HepG2 (cell line): ENCODE measurements around the gene AGO4. TPM values are rescaled to one million over a fixed set of nuclear protein-coding genes. Genes with fewer than 3 reads are reported as not detected.

Experiments used
- ASH2L ChIP-seq: fragments of 300-600, 200-600 bp; sonication (generic); IDR thresholded peaks from 2 replicates; pipeline ENCODE4 v1.7.0; 2017; ENCODE audit warnings: low read depth, mild to moderate bottlenecking, moderate library complexity, mixed read lengths, low read length; ENCODE audit not compliant: insufficient read length
- BORCS8-MEF2B ChIP-seq: sonication (generic); formaldehyde crosslinking; IDR thresholded peaks from 2 replicates; pipeline ENCODE4 v1.8.0; 2022; ENCODE audit warnings: mild to moderate bottlenecking, missing genetic modification reagents
- CHD2 ChIP-seq: IDR thresholded peaks from 2 replicates; pipeline ENCODE4 v1.6.1; 2011; ENCODE audit warnings: low read depth, low read length, improper control_type of control experiment
- FOXK1 ChIP-seq: sonication (generic); formaldehyde crosslinking; IDR thresholded peaks from 2 replicates; pipeline ENCODE4 v1.4.0; 2020; ENCODE audit warnings: low read depth, missing genetic modification reagents, borderline replicate concordance
- GZF1 ChIP-seq: sonication (generic); formaldehyde crosslinking; IDR thresholded peaks from 2 replicates; pipeline ENCODE4 v1.5.1; 2020; ENCODE audit warnings: mild to moderate bottlenecking, missing genetic modification reagents
- KDM6A ChIP-seq: IDR thresholded peaks from 2 replicates; pipeline ENCODE4 v1.6.1; 2016; ENCODE audit warnings: low read depth
- NCOR1 ChIP-seq: fragments of 200-600 bp; sonication (generic); IDR thresholded peaks from 2 replicates; pipeline ENCODE4 v1.7.0; 2017; ENCODE audit warnings: antibody characterized with exemption, low read length, borderline replicate concordance
- NKX3-1 ChIP-seq: sonication (generic); formaldehyde crosslinking; IDR thresholded peaks from 2 replicates; pipeline ENCODE4 v1.5.0; 2020; ENCODE audit warnings: missing genetic modification reagents
- PLRG1 ChIP-seq: fragments of 450-650 bp; conservative IDR thresholded peaks from 2 replicates; pipeline ENCODE4 v1.6.1; 2016
- TEF ChIP-seq: sonication (generic); formaldehyde crosslinking; IDR thresholded peaks from 2 replicates; pipeline ENCODE4 v1.5.0; 2020; ENCODE audit warnings: missing genetic modification reagents
- TFE3 ChIP-seq: IDR thresholded peaks from 2 replicates; pipeline ENCODE4 v1.6.1; 2016
- TP53 ChIP-seq: sonication (generic); formaldehyde crosslinking; conservative IDR thresholded peaks from 2 replicates; pipeline ENCODE4 v1.4.0; 2020; ENCODE audit warnings: missing genetic modification reagents
- ZBTB46 ChIP-seq: sonication (generic); formaldehyde crosslinking; IDR thresholded peaks from 2 replicates; pipeline ENCODE4 v1.4.0; 2020; ENCODE audit warnings: mild to moderate bottlenecking, missing genetic modification reagents, borderline replicate concordance
- ZEB1 ChIP-seq: IDR thresholded peaks from 2 replicates; pipeline ENCODE4 v1.6.1; 2012; ENCODE audit warnings: mild to moderate bottlenecking, low read depth, inconsistent platforms; ENCODE audit not compliant: insufficient replicate concordance
- ZFP1 ChIP-seq: IDR thresholded peaks from 2 replicates; pipeline ENCODE4 v1.6.1; 2016
- ZMAT5 ChIP-seq: sonication (generic); formaldehyde crosslinking; IDR thresholded peaks from 2 replicates; pipeline ENCODE4 v1.5.0; 2020; ENCODE audit warnings: mild to moderate bottlenecking, low read depth, missing genetic modification reagents, borderline replicate concordance
- ZNF329 ChIP-seq: sonication (generic); formaldehyde crosslinking; IDR thresholded peaks from 2 replicates; pipeline ENCODE4 v1.9.0; 2021; ENCODE audit warnings: low read depth, mild to moderate bottlenecking, missing genetic modification reagents
- ZNF597 ChIP-seq: sonication (generic); formaldehyde crosslinking; IDR thresholded peaks from 2 replicates; pipeline ENCODE4 v1.5.0; 2020; ENCODE audit warnings: missing genetic modification reagents
- ZNF616 ChIP-seq: sonication (generic); formaldehyde crosslinking; IDR thresholded peaks from 2 replicates; pipeline ENCODE4 v1.5.0; 2020; ENCODE audit warnings: low read depth, mild to moderate bottlenecking, missing genetic modification reagents
- polyA plus RNA-seq, 8 experiments: library from polyadenylated mRNA; depleted of rRNA in 3 of 8; stranded (reverse) in 7 of 8; unstranded in 1 of 8; fragments of >200 nt; fragmentation: Illumina TruSeq in 4 of 8; extraction: Trizol in 4 of 8; gene quantifications; 2 replicates each; pipeline versions ENCODE4 v1.2.1 to v1.2.3, GENCODE V29; 2011 to 2016; ENCODE audit warnings: low read depth in 4 of 8, missing spikeins in 1 of 8, mixed read lengths in 1 of 8; ENCODE audit not compliant: insufficient read depth in 1 of 8
- total RNA-seq, 5 experiments: library from RNA; depleted of rRNA; stranded (reverse); fragments of >200 nt; fragmentation: Illumina TruSeq; extraction: Trizol; gene quantifications; 2 replicates each; pipeline ENCODE4 v1.2.3, GENCODE V29; 2016; ENCODE audit warnings: low read depth in 1 of 5

Gene AGO4
- total and polyA plus RNA-seq, 2 of the 13 experiments (the other 11 are each of a cell fraction or from before 2014, with no cell fraction given): 6.0 to 13.8 TPM

- TF ChIP-seq NKX3-1 (CRISPR knock-in tag) (no peak), NCOR1 (no peak), ZNF616 (CRISPR knock-in tag) (no peak), BORCS8-MEF2B (no peak), TEF (CRISPR knock-in tag) (no peak), ZNF329 (no peak), TP53 (CRISPR knock-in tag) (no peak), ZMAT5 (CRISPR knock-in tag) (no peak), TFE3 (CRISPR knock-in tag) (no peak), ZEB1 (no peak), FOXK1 (CRISPR knock-in tag) (peak; percentile 81; the same call in 1 of the 2 replicates), KDM6A (CRISPR knock-in tag) (no peak), ZBTB46 (CRISPR knock-in tag) (no peak), ASH2L (peak; percentile 38), GZF1 (CRISPR knock-in tag) (0 out of 2 replicates have a peak, but pooled peaks have one; percentile 61), CHD2 (no peak), ZFP1 (CRISPR knock-in tag) (no peak), PLRG1 (no peak), ZNF597 (CRISPR knock-in tag) (no peak)
Measured at GRCh38 chr1:35882945-35883634, 75.3 kb downstream of the AGO4 start, which contains the start of gene AGO1 (continued).
